Endothelial cell of umbilical vein (primary cell): ENCODE measurements around the gene DDR1. TPM values are rescaled to one million over a fixed set of nuclear protein-coding genes. Genes with fewer than 3 reads are reported as not detected.

Experiments
- BruUV-seq: library from RNA; stranded (reverse); fragments of 400-500 nt; replicated peaks from 2 replicates; lab custom pipeline; 2021; lab: Mats Ljungman, UMichigan
- CTCF ChIA-PET: fragments of 300-600, 350-600 bp; sonication (Branson Sonifier 250); formaldehyde crosslinking; loops from one replicate; lab custom pipeline; 2021; ENCODE audit warnings: antibody characterized with exemption, inconsistent platforms; lab: Charles Lee
- POLR2A ChIA-PET: fragments of 300-600, 350-600 bp; sonication (Branson Sonifier 250); formaldehyde crosslinking; loops from one replicate; lab custom pipeline; 2021; ENCODE audit warnings: antibody characterized with exemption, inconsistent platforms; lab: Charles Lee
- DNase-seq: peaks from one replicate; pipeline ENCODE4 v3.0.0-alpha.2; 2011; ENCODE audit warnings: low read depth, low spot score
- FAIRE-seq: peaks from 2 replicates; lab custom pipeline; 2011; peaks lifted over from hg19 to GRCh38; lab: Jason Lieb, UNC
- H2AFZ ChIP-seq: 2 replicates; pipeline ENCODE4 v1.6.0; 2012; ENCODE audit warnings: low read depth, low read length, control low read depth, inconsistent platforms
- H3K27ac ChIP-seq: 2 replicates; pipeline ENCODE4 v1.5.1; 2011; ENCODE audit warnings: low read depth, mild to moderate bottlenecking, control low read depth, low read length, moderate library complexity; ENCODE audit not compliant: insufficient read depth
- H3K27me3 ChIP-seq, 2 experiments: 2 replicates each; pipeline versions ENCODE4 v1.6.0 to v1.6.1; 2011; ENCODE audit warnings: low read length in 2 of 2, mixed read lengths in 1 of 2; ENCODE audit not compliant: control insufficient read depth in 2 of 2, insufficient read depth in 2 of 2
- H3K36me3 ChIP-seq, 2 experiments: 2 replicates in 1 of 2; 3 replicates in 1 of 2; pipeline ENCODE4 v1.5.1; 2011; ENCODE audit warnings: low read length in 2 of 2, mild to moderate bottlenecking in 1 of 2, moderate library complexity in 1 of 2; ENCODE audit not compliant: control insufficient read depth in 2 of 2, insufficient read depth in 2 of 2; ENCODE audit errors: extremely low read depth in 1 of 2
- H3K4me1 ChIP-seq: 3 replicates; pipeline ENCODE4 v1.5.1; 2011; ENCODE audit warnings: mild to moderate bottlenecking, low read length; ENCODE audit not compliant: control insufficient read depth, insufficient read depth; ENCODE audit errors: extremely low read depth
- H3K4me2 ChIP-seq: 2 replicates; pipeline ENCODE4 v1.6.1; 2011; ENCODE audit warnings: low read length, control low read depth, mixed read lengths; ENCODE audit not compliant: insufficient read depth
- H3K4me3 ChIP-seq, 3 experiments: fragments of 200-600 bp in 1 of 3; sonication (generic), shearing (Covaris generic) in 1 of 3; replicated peaks in 1 of 3; 2 replicates each; pipeline ENCODE4 v1.5.1; 2011 to 2016; ENCODE audit warnings: control low read depth in 3 of 3, low read length in 3 of 3, mild to moderate bottlenecking in 2 of 3, inconsistent platforms in 1 of 3, low read depth in 1 of 3, moderate library complexity in 1 of 3; ENCODE audit not compliant: insufficient read depth in 1 of 3
- H3K79me2 ChIP-seq: 2 replicates; pipeline ENCODE4 v1.6.0; 2012; ENCODE audit warnings: low read length, inconsistent platforms; ENCODE audit not compliant: control insufficient read depth, insufficient read depth
- H3K9ac ChIP-seq: replicated peaks from 2 replicates; pipeline ENCODE3; 2011; ENCODE audit warnings: low read length, control low read depth; ENCODE audit not compliant: insufficient read depth; ENCODE audit errors: extremely low read depth
- H3K9me1 ChIP-seq: replicated peaks from 3 replicates; pipeline ENCODE4 v1.6.0; 2011; ENCODE audit warnings: mild to moderate bottlenecking, low read length; ENCODE audit not compliant: control insufficient read depth, insufficient read depth; ENCODE audit errors: extremely low read depth
- H3K9me3 ChIP-seq: replicated peaks from 2 replicates; pipeline ENCODE4 v1.5.1; 2012; ENCODE audit warnings: low read length, inconsistent platforms; ENCODE audit not compliant: control insufficient read depth, insufficient read depth
- H4K20me1 ChIP-seq: replicated peaks from 2 replicates; pipeline ENCODE3; 2011; ENCODE audit warnings: mild to moderate bottlenecking, low read length; ENCODE audit not compliant: control insufficient read depth, insufficient read depth; ENCODE audit errors: extremely low read depth
- CTCF ChIP-seq, 2 donors: IDR thresholded peaks; 1 replicate in 1 of 2; 2 replicates in 1 of 2; pipeline ENCODE4 v1.5.1; 2011; ENCODE audit warnings: low read length in 2 of 2, mild to moderate bottlenecking in 2 of 2, moderate library complexity in 2 of 2, control low read depth in 1 of 2, inconsistent platforms in 1 of 2, low read depth in 1 of 2; ENCODE audit not compliant: insufficient read depth in 1 of 2; ENCODE audit errors: extremely low read depth in 1 of 2
- EZH2 ChIP-seq: IDR thresholded peaks from 2 replicates; pipeline ENCODE4 v1.6.1; 2012; ENCODE audit warnings: borderline replicate concordance, low read depth, mild to moderate bottlenecking, moderate library complexity, low read length, inconsistent platforms; ENCODE audit not compliant: severe bottlenecking
- FOS ChIP-seq: IDR thresholded peaks from 2 replicates; pipeline ENCODE4 v1.6.1; 2011; ENCODE audit warnings: mild to moderate bottlenecking, low read length, moderate library complexity, borderline replicate concordance; ENCODE audit not compliant: insufficient read depth
- GATA2 ChIP-seq: IDR thresholded peaks from 2 replicates; pipeline ENCODE4 v1.7.0; 2011; ENCODE audit warnings: low read depth, mild to moderate bottlenecking, moderate library complexity, mixed read lengths, low read length; ENCODE audit not compliant: insufficient read length, insufficient read depth
- JUN ChIP-seq: IDR thresholded peaks from 2 replicates; pipeline ENCODE4 v1.6.1; 2011; ENCODE audit warnings: borderline replicate concordance, low read depth; ENCODE audit not compliant: insufficient read length, insufficient read depth
- POLR2A ChIP-seq: IDR thresholded peaks from 2 replicates; pipeline ENCODE4 v1.6.1; 2012; ENCODE audit warnings: low read depth, mild to moderate bottlenecking, control low read depth, low read length
- POLR2AphosphoS5 ChIP-seq: IDR thresholded peaks from 2 replicates; pipeline ENCODE4 v1.6.1; 2012; ENCODE audit warnings: low read depth, mild to moderate bottlenecking, control low read depth, low read length, moderate library complexity; ENCODE audit not compliant: insufficient read depth
- dilution Hi-C: fragments of 300-500 bp; cut with MboI; formaldehyde crosslinking; loops from one replicate; pipeline ENCODE4 v1.15.0; 2019; ENCODE audit warnings: low sequenced_read_pairs; ENCODE audit not compliant: extremely low pct_ligation_motif_present
- intact Hi-C: fragments of 100-400 bp; cut with micrococcal nuclease; formaldehyde crosslinking; loops from one replicate; pipeline ENCODE4 v1.10.0; 2022
- polyA plus RNA-seq, 4 experiments: library from polyadenylated mRNA; depleted of rRNA in 3 of 4; stranded (reverse) in 3 of 4; unstranded in 1 of 4; fragments of >200 nt; gene quantifications; 2 replicates each; pipeline versions ENCODE4 v1.2.1 to v1.2.3, GENCODE V29; 2011 to 2012; ENCODE audit warnings: missing spikeins in 1 of 4
- total RNA-seq: library from RNA; stranded (reverse); gene quantifications from 2 replicates; pipeline ENCODE4 v1.2.3, GENCODE V29; 2021

Gene DDR1
- total and polyA plus RNA-seq, 2 donors (not counting 3 experiments of a cell fraction or from before 2014, with no cell fraction given) = 8.8 to 22.9 TPM

- Histone ChIP-seq H3K9me3 (no peaks in the 10 kb centered on the region), H3K4me1 (peaks cover 3% of the 10 kb centered on the region), H4K20me1 (no peaks in the 10 kb centered on the region), H3K9ac (no peak overlapping the region), H3K79me2 (no peaks in the 10 kb centered on the region), H3K4me2 (no peak overlapping the region), H3K4me3 (no peak overlapping the region), H3K9me1 (no peaks in the 10 kb centered on the region), H2AFZ (no peak overlapping the region), H3K36me3 (peaks cover 0 to 2% of the 10 kb centered on the region in 2 experiments), H3K27me3 (no peaks in the 10 kb centered on the region), H3K27ac (no peak overlapping the region)
- BruUV-seq = no TSS peak
- FAIRE-seq = no peak
- TF ChIP-seq POLR2AphosphoS5 = no peak
- no peak for TF ChIP-seq POLR2A
- TF ChIP-seq JUN = no peak
- no peak for TF ChIP-seq GATA2
- no peak for TF ChIP-seq FOS
- TF ChIP-seq EZH2 = no peak
- no peak for TF ChIP-seq CTCF (IDR thresholded peaks at IDR 0.05; ENCODE audit: extremely low read depth in 1 of 2, insufficient read depth in 1 of 2, low read depth in 1 of 2, low read length in 2 of 2)
- ChIA-PET CTCF (interaction anchor here (1.0 kb wide), 1 partner anchor 81 kb away, joined by 5 read pairs; no protein-coding TSS in a partner anchor), POLR2A (no interaction called here)
- no peak for DNase-seq
- intact Hi-C loops (no loop called here), dilution Hi-C loops (no loop called here)
Observed at GRCh38 chr6:30902709-30903108, 18.4 kb downstream of the DDR1 start.
